Kidney (tissue), 14 donors: Measurements from ENCODE around the gene ANAPC15. TPM values are rescaled to one million over a fixed set of nuclear protein-coding genes. Genes with fewer than 3 reads are reported as not detected.

Source experiments
- DNase-seq, 5 donors: peaks; one replicate each; pipeline ENCODE4 v3.0.0-alpha.2; 2013 to 2020
- FAIRE-seq: peaks from 2 replicates; lab custom pipeline; 2012; peaks lifted over from hg19 to GRCh38; lab: Jason Lieb, UNC
- H3K27ac ChIP-seq, 2 donors: one replicate each; pipeline ENCODE4 v1.7.0; 2013; ENCODE audit warnings: low read depth in 2 of 2, low read length in 2 of 2, inconsistent platforms in 1 of 2
- H3K27me3 ChIP-seq: one replicate; pipeline ENCODE4 v1.7.1; 2013; ENCODE audit warnings: low read length, inconsistent platforms; ENCODE audit not compliant: control insufficient read depth, insufficient read depth
- H3K36me3 ChIP-seq, 3 donors: one replicate each; pipeline versions ENCODE4 v1.7.0 to v1.7.1; 2013; ENCODE audit warnings: low read length in 3 of 3, control low read depth in 1 of 3, inconsistent platforms in 1 of 3; ENCODE audit not compliant: insufficient read depth in 3 of 3, control insufficient read depth in 2 of 3
- H3K4me1 ChIP-seq, 3 donors: one replicate each; pipeline versions ENCODE4 v1.7.0 to v1.7.1; 2013; ENCODE audit warnings: low read length in 3 of 3, inconsistent platforms in 1 of 3, low read depth in 1 of 3; ENCODE audit not compliant: control insufficient read depth in 2 of 3, insufficient read depth in 2 of 3
- H3K4me3 ChIP-seq, 3 donors: one replicate each; pipeline versions ENCODE4 v1.7.0 to v1.8.1; 2013; ENCODE audit warnings: low read length in 3 of 3, control low read depth in 1 of 3, inconsistent platforms in 1 of 3
- H3K9ac ChIP-seq, 3 donors: one replicate each; pipeline versions ENCODE4 v1.7.0 to v1.7.1; 2013; ENCODE audit warnings: low read length in 3 of 3, control low read depth in 1 of 3, inconsistent platforms in 1 of 3
- H3K9me3 ChIP-seq, 3 donors: one replicate each; pipeline versions ENCODE4 v1.7.0 to v1.7.1; 2013; ENCODE audit warnings: low read length in 3 of 3, control low read depth in 1 of 3, inconsistent platforms in 1 of 3; ENCODE audit not compliant: control insufficient read depth in 2 of 3, insufficient read depth in 1 of 3
- intact Hi-C: fragments of 100-400 bp; cut with DNase I; formaldehyde crosslinking; loops from one replicate; pipeline ENCODE4 v1.11.1; 2022
- polyA plus RNA-seq: library from polyadenylated mRNA; stranded (reverse); fragments of 350-450 nt; fragmentation: Illumina TruSeq; extraction: RNeasy Lipid Tissue Mini Kit (QIAGEN cat#74804); gene quantifications from one replicate; pipeline ENCODE4 v1.2.3, GENCODE V29; 2014; ENCODE audit warnings: low read depth, low replicate concordance; ENCODE audit not compliant: insufficient read depth
- total RNA-seq: library from RNA; stranded (reverse); fragmentation: NEBNext Ultra II Directional; extraction: Animal tissue kit (Norgen Biotek cat#: 25700); gene quantifications from one replicate; pipeline ENCODE4 v1.2.1, GENCODE V29; 2021
- TF ChIP-seq, protein P1 (sequence below): IDR thresholded peaks from 3 replicates; pipeline ENCODE4 v1.5.1; 2012; ENCODE audit warnings: mild to moderate bottlenecking, moderate library complexity, borderline replicate concordance; ENCODE audit not compliant: insufficient read depth; ENCODE audit errors: extremely low read depth
- donor health status: control.
- donor health status: control.
- donor health status: control.
- donor health status: control.
- donor health status: control.
- donor health status: DM: yes; HTN: yes; CAD: no.
- donor health status: Normal renal cell carcinoma (clear cell type).

The ANAPC15 gene
- total and polyA plus RNA-seq, 2 donors from 2014 or later, result 30.0 to 79.8 TPM

DNA sequence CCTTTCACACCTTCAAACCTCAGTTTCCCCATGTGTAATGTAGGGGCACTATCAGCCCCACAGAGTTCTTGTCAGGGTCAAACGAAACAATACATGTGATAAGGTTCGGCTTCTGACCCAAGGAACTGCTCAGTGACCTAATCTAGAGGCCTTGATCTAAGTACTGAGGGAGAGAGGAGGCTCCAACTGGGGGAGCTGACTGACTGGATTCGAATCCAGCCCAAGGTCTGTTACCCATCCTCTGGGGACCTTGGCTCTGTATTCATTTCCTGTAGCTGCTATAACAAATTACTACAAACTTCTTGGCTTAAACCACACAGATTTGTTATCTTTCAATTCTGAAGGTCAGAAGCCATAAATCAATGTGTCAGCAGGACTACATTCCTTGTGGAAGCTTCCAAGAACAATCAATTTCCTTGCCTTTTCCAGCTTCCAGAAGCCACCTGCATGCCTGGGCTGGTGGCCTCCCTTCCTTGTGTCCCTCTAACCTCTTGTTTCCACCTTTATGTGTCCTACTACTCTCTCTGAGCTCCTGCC is 10.7 kb upstream of the ANAPC15 start:
- intact Hi-C loops, result no loop called here

DNA sequence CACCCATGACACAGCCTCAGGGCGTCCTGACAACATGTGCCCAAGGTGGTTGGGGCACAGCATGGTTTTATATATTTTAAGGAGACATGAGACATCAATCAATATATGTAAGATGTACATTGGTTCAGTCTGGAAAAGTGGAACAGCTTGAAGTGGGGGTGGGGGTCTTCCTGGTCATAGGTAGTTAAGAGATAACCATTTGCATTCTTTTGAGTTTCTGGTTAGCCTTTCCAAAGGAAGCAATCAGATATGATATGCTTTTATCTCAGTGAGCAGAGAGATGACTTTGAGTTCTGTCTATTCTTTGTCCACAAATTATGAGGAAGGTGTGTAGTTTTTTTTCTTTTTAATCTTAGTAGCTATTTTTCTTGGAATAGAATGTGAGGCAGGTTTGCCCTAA is 10.1 kb upstream of the ANAPC15 start:
- TF ChIP-seq, protein P1, sequence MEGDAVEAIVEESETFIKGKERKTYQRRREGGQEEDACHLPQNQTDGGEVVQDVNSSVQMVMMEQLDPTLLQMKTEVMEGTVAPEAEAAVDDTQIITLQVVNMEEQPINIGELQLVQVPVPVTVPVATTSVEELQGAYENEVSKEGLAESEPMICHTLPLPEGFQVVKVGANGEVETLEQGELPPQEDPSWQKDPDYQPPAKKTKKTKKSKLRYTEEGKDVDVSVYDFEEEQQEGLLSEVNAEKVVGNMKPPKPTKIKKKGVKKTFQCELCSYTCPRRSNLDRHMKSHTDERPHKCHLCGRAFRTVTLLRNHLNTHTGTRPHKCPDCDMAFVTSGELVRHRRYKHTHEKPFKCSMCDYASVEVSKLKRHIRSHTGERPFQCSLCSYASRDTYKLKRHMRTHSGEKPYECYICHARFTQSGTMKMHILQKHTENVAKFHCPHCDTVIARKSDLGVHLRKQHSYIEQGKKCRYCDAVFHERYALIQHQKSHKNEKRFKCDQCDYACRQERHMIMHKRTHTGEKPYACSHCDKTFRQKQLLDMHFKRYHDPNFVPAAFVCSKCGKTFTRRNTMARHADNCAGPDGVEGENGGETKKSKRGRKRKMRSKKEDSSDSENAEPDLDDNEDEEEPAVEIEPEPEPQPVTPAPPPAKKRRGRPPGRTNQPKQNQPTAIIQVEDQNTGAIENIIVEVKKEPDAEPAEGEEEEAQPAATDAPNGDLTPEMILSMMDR, result no peak
- no peak overlapping the region for H3K27ac ChIP-seq

More for the DNA sequence above, 10.7 kb upstream of the ANAPC15 start:
- TF ChIP-seq, protein P1, result no peak
- no peak for FAIRE-seq
- Histone ChIP-seq H3K4me1 (peaks cover 0 to 11% (median 8%) of the 10 kb centered on the region in 3 donors), H3K27ac (peak overlapping the region; percentile 63 to 80), H3K4me3 (no peak overlapping the region), H3K27me3 (no peaks in the 10 kb centered on the region), H3K36me3 (no peaks in the 10 kb centered on the region), H3K9ac (peak overlapping the region in 2 of 3 donors; percentile 26 to 46), H3K9me3 (peaks cover 0 to 4% (median 0%) of the 10 kb centered on the region in 3 donors)
- peak in 2 of 5 donors; percentile 3 to 31 for DNase-seq

DNA sequence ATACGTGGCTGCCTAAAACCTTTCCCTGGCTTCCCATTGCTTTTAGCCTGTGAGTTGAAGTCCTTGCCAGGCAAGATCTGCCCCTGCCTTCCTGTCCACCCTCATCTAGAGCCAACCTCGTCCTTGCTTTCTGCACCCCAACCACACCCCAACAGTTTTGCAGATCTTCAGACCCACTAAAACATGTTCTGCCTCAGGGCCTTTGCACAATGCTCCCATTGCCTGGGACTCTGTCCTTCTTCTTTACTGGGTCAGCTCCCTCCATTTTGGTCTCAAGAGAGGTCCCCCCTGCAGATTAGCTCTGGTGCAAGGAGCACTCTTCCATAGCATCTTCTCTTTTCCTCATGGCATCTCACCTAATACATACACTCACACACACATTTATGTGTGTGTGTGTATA is 8.4 kb upstream of the ANAPC15 start:
- Histone ChIP-seq H3K36me3 (no peaks in the 10 kb centered on the region), H3K27me3 (no peaks in the 10 kb centered on the region), H3K9ac (no peak overlapping the region), H3K4me1 (peaks cover 0 to 11% (median 8%) of the 10 kb centered on the region in 3 donors), H3K27ac (no peak overlapping the region), H3K9me3 (no peaks in the 10 kb centered on the region), H3K4me3 (no peak overlapping the region)
- TF ChIP-seq, protein P1, result no peak
- FAIRE-seq (no peak), DNase-seq (no peak)
- intact Hi-C loops, result no loop called here

More for the DNA sequence above, 10.1 kb upstream of the ANAPC15 start:
- Histone ChIP-seq H3K4me1 (peaks cover 0 to 11% (median 8%) of the 10 kb centered on the region in 3 donors), H3K27me3 (no peaks in the 10 kb centered on the region), H3K9ac (no peak overlapping the region), H3K4me3 (no peak overlapping the region), H3K9me3 (no peaks in the 10 kb centered on the region), H3K36me3 (no peaks in the 10 kb centered on the region)
- DNase-seq (no peak), FAIRE-seq (no peak)
- intact Hi-C loops, result no loop called here

DNA sequence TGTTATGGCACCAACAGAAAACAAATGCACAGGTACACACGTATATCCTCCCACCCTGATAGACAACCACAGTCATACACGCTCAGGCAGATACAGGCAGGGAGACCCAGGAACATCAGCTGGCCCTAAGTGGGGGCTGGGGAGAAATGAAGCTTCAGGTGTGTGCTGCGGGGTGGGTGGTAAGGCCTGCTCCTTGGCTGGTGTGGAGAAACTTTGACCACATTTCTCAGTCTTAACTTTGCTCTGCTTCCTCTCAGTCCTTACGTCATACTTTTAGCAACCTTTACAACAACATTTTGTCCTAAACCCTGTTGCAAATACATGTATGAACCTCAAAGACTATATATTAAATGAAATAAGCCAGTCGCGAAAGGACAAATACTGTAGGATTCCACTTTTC is 6.7 kb upstream of the ANAPC15 start:
- intact Hi-C loops, result no loop called here
- FAIRE-seq, result no peak

More for the DNA sequence above, 6.7 kb upstream of the ANAPC15 start:
- peaks cover 0 to 10% (median 4%) of the 10 kb centered on the region in 3 donors for H3K4me1 ChIP-seq
- peak in 2 of 5 donors; percentile 4 to 11 for DNase-seq
- no peaks in the 10 kb centered on the region for H3K27me3 ChIP-seq
- H3K4me3 ChIP-seq, result no peak overlapping the region
- TF ChIP-seq, protein P1, result no peak
- no peaks in the 10 kb centered on the region for H3K36me3 ChIP-seq
- no peak overlapping the region for H3K27ac ChIP-seq
- H3K9me3 ChIP-seq, result no peaks in the 10 kb centered on the region
- H3K9ac ChIP-seq, result peak overlapping the region in 1 of 3 donors; percentile 3
